Measurements from ENCODE around the gene ATP6V0C.
A peak's percentile ranks its signal among the peaks of the same experiment; 100 is the strongest.

Gene ATP6V0C

GRCh38 chr16:2473999-2474876, 39.5 kb upstream of the ATP6V0C start:
- H3K9ac ChIP-seq (ENCODE audit: low read length), result peak overlapping the region; percentile 95
- H3K4me3 ChIP-seq (ENCODE audit: low read depth, low read length, poor library complexity, severe bottlenecking), result peak overlapping the region; percentile 89
- H3K36me3 ChIP-seq (ENCODE audit: insufficient read depth, low read length), result no peaks in the 10 kb centered on the region
- peaks cover 17% of the 10 kb centered on the region for H3K27me3 ChIP-seq (ENCODE audit: insufficient read depth, low read length)
- no peaks in the 10 kb centered on the region for H3K79me2 ChIP-seq (ENCODE audit: insufficient read depth, low read length)
- H3F3A ChIP-seq (ENCODE audit: insufficient read depth, low read length), result no peaks in the 10 kb centered on the region
- H3K9me3 ChIP-seq (ENCODE audit: low read length), result no peaks in the 10 kb centered on the region
- H3K27ac ChIP-seq (ENCODE audit: low read depth, low read length, poor library complexity, severe bottlenecking), result no peak overlapping the region
- TF ChIP-seq CTCF (IDR thresholded peaks at IDR 0.05; ENCODE audit: low read length) (peak; percentile 34), EZH2 (IDR thresholded peaks at IDR 0.05; ENCODE audit: borderline replicate concordance, low read length) (no peak)
- H3K4me1 ChIP-seq (ENCODE audit: insufficient read depth, low read length, severe bottlenecking), result peaks cover 38% of the 10 kb centered on the region
- H3K4me2 ChIP-seq (ENCODE audit: low read length), result peak overlapping the region; percentile 93
- H4K20me1 ChIP-seq (ENCODE audit: insufficient read depth, low read length), result no peaks in the 10 kb centered on the region
- no peak overlapping the region for H2AFZ ChIP-seq (ENCODE audit: low read length)
- H3K9me2 ChIP-seq (ENCODE audit: low read depth, low read length), result no peaks in the 10 kb centered on the region

GRCh38 chr16:2474877-2475412, 38.8 kb upstream of the ATP6V0C start, which contains the start of gene TBC1D24:
TSS of gene TBC1D24 (plus strand) at chr16:2475127. CDS start at chr16:2496149, 21,022 bp downstream.
- Histone ChIP-seq H3K4me1 (ENCODE audit: insufficient read depth, low read length, severe bottlenecking) (peaks cover 31% of the 10 kb centered on the region), H3K4me3 (ENCODE audit: low read depth, low read length, poor library complexity, severe bottlenecking) (peak within 1 kb of the TSS; percentile 89), H3F3A (ENCODE audit: insufficient read depth, low read length) (no peaks in the 10 kb centered on the region), H3K27me3 (ENCODE audit: insufficient read depth, low read length) (peaks cover 17% of the 10 kb centered on the region), H3K9me3 (ENCODE audit: low read length) (no peaks in the 10 kb centered on the region), H2AFZ (ENCODE audit: low read length) (no peak within 1 kb of the TSS), H3K27ac (ENCODE audit: low read depth, low read length, poor library complexity, severe bottlenecking) (no peak within 1 kb of the TSS), H3K79me2 (ENCODE audit: insufficient read depth, low read length) (no peaks in the 10 kb centered on the region), H3K36me3 (ENCODE audit: insufficient read depth, low read length) (no peaks in the 10 kb centered on the region), H3K9ac (ENCODE audit: low read length) (peak within 1 kb of the TSS; percentile 95), H4K20me1 (ENCODE audit: insufficient read depth, low read length) (no peaks in the 10 kb centered on the region), H3K9me2 (ENCODE audit: low read depth, low read length) (no peaks in the 10 kb centered on the region), H3K4me2 (ENCODE audit: low read length) (peak within 1 kb of the TSS; percentile 93)
- TF ChIP-seq EZH2 (IDR thresholded peaks at IDR 0.05; ENCODE audit: borderline replicate concordance, low read length), result no peak
- TF ChIP-seq CTCF (IDR thresholded peaks at IDR 0.05; ENCODE audit: low read length), result no peak

GRCh38 chr16:2475413-2476344, 38.1 kb upstream of the ATP6V0C start:
- Histone ChIP-seq H3K9me3 (ENCODE audit: low read length) (no peaks in the 10 kb centered on the region), H4K20me1 (ENCODE audit: insufficient read depth, low read length) (no peaks in the 10 kb centered on the region), H3K27ac (ENCODE audit: low read depth, low read length, poor library complexity, severe bottlenecking) (no peak overlapping the region), H3K4me3 (ENCODE audit: low read depth, low read length, poor library complexity, severe bottlenecking) (peak overlapping the region; percentile 64), H3K79me2 (ENCODE audit: insufficient read depth, low read length) (no peaks in the 10 kb centered on the region), H3K9me2 (ENCODE audit: low read depth, low read length) (no peaks in the 10 kb centered on the region), H3K9ac (ENCODE audit: low read length) (peak overlapping the region; percentile 40), H3K36me3 (ENCODE audit: insufficient read depth, low read length) (no peaks in the 10 kb centered on the region), H2AFZ (ENCODE audit: low read length) (no peak overlapping the region), H3K27me3 (ENCODE audit: insufficient read depth, low read length) (peaks cover 17% of the 10 kb centered on the region), H3K4me2 (ENCODE audit: low read length) (peak overlapping the region; percentile 61), H3F3A (ENCODE audit: insufficient read depth, low read length) (no peaks in the 10 kb centered on the region), H3K4me1 (ENCODE audit: insufficient read depth, low read length, severe bottlenecking) (peaks cover 31% of the 10 kb centered on the region)
- no peak for TF ChIP-seq EZH2 (IDR thresholded peaks at IDR 0.05; ENCODE audit: borderline replicate concordance, low read length)
- no peak for TF ChIP-seq CTCF (IDR thresholded peaks at IDR 0.05; ENCODE audit: low read length)

All from OCI-LY1 (cell line).